ENCODE data around the gene C2orf92.
"Not testable (repeated sequence)": the region's sequence is repeated elsewhere in the genome, so short reads cannot be mapped to it uniquely, and the experiment has no call there.

The C2orf92 gene

GRCh38 chr2:97697252-97698235 is 28.0 kb downstream of the C2orf92 start:
- DNase-seq, result peak; percentile 82

- no peak for DNase-seq
Measured at GRCh38 chr2:97698530-97698929, 29.0 kb downstream of the C2orf92 start.

- DNase-seq, result peak; percentile 38
Measured at GRCh38 chr2:97699765-97700444, 30.4 kb downstream of the C2orf92 start.

- no peak for DNase-seq
Measured at GRCh38 chr2:97701186-97701585, 31.7 kb downstream of the C2orf92 start.

GRCh38 chr2:97701851-97702465 is 32.4 kb downstream of the C2orf92 start:
- no peak for DNase-seq

GRCh38 chr2:97702731-97703470 is 33.4 kb downstream of the C2orf92 start:
- DNase-seq, result no peak

- no peak for DNase-seq
Measured at GRCh38 chr2:97703741-97704140, 34.2 kb downstream of the C2orf92 start.

GRCh38 chr2:97704989-97705388 is 35.5 kb downstream of the C2orf92 start:
- DNase-seq, result no peak

GRCh38 chr2:97706112-97706511 is 36.6 kb downstream of the C2orf92 start:
- no peak for DNase-seq

GRCh38 chr2:97706708-97707345 is 37.3 kb downstream of the C2orf92 start:
- no peak for DNase-seq

- no peak for DNase-seq
Measured at GRCh38 chr2:97707362-97708047, 38.0 kb downstream of the C2orf92 start.

GRCh38 chr2:97708048-97708380 is 38.5 kb downstream of the C2orf92 start:
- no peak for DNase-seq

GRCh38 chr2:97708608-97709007 is 39.1 kb downstream of the C2orf92 start:
- DNase-seq, result no peak

GRCh38 chr2:97711394-97711711 is 41.8 kb downstream of the C2orf92 start:
- no peak for DNase-seq

- not testable (repeated sequence) for DNase-seq
Measured at GRCh38 chr2:97712175-97712574, 42.7 kb downstream of the C2orf92 start.

GRCh38 chr2:97712693-97713295 is 43.3 kb downstream of the C2orf92 start:
- DNase-seq, result no peak

- no peak for DNase-seq
Measured at GRCh38 chr2:97713296-97714083, 44.0 kb downstream of the C2orf92 start, which contains the start of gene ZAP70. Gene ZAP70 (plus strand): TSS chr2:97713576. CDS start chr2:97724037, 10,461 bp downstream.

- no peak for DNase-seq
Measured at GRCh38 chr2:97714084-97714949, 44.8 kb downstream of the C2orf92 start.

GRCh38 chr2:97714950-97715652 is 45.6 kb downstream of the C2orf92 start:
- no peak for DNase-seq

All from DMS79 treated with DMSO at 0.1 percent for 48 hours (cell line).